Endothelial cell of umbilical vein (primary cell): ENCODE data around the gene KIRREL1. TPM values are rescaled to one million over a fixed set of nuclear protein-coding genes. Genes with fewer than 3 reads are reported as not detected.

Experiments
- BruUV-seq: library from RNA; stranded (reverse); fragments of 400-500 nt; replicated peaks from 2 replicates; lab custom pipeline; 2021; lab: Mats Ljungman, UMichigan
- CTCF ChIA-PET: fragments of 300-600, 350-600 bp; sonication (Branson Sonifier 250); formaldehyde crosslinking; loops from one replicate; lab custom pipeline; 2021; ENCODE audit warnings: antibody characterized with exemption, inconsistent platforms; lab: Charles Lee
- POLR2A ChIA-PET: fragments of 300-600, 350-600 bp; sonication (Branson Sonifier 250); formaldehyde crosslinking; loops from one replicate; lab custom pipeline; 2021; ENCODE audit warnings: antibody characterized with exemption, inconsistent platforms; lab: Charles Lee
- DNase-seq: peaks from one replicate; pipeline ENCODE4 v3.0.0-alpha.2; 2011; ENCODE audit warnings: low read depth, low spot score
- FAIRE-seq: peaks from 2 replicates; lab custom pipeline; 2011; peaks lifted over from hg19 to GRCh38; lab: Jason Lieb, UNC
- H2AFZ ChIP-seq: 2 replicates; pipeline ENCODE4 v1.6.0; 2012; ENCODE audit warnings: low read depth, low read length, control low read depth, inconsistent platforms
- H3K27ac ChIP-seq: 2 replicates; pipeline ENCODE4 v1.5.1; 2011; ENCODE audit warnings: low read depth, mild to moderate bottlenecking, control low read depth, low read length, moderate library complexity; ENCODE audit not compliant: insufficient read depth
- H3K27me3 ChIP-seq, 2 experiments: 2 replicates each; pipeline versions ENCODE4 v1.6.0 to v1.6.1; 2011; ENCODE audit warnings: low read length in 2 of 2, mixed read lengths in 1 of 2; ENCODE audit not compliant: control insufficient read depth in 2 of 2, insufficient read depth in 2 of 2
- H3K36me3 ChIP-seq, 2 experiments: 2 replicates in 1 of 2; 3 replicates in 1 of 2; pipeline ENCODE4 v1.5.1; 2011; ENCODE audit warnings: low read length in 2 of 2, mild to moderate bottlenecking in 1 of 2, moderate library complexity in 1 of 2; ENCODE audit not compliant: control insufficient read depth in 2 of 2, insufficient read depth in 2 of 2; ENCODE audit errors: extremely low read depth in 1 of 2
- H3K4me1 ChIP-seq: 3 replicates; pipeline ENCODE4 v1.5.1; 2011; ENCODE audit warnings: mild to moderate bottlenecking, low read length; ENCODE audit not compliant: control insufficient read depth, insufficient read depth; ENCODE audit errors: extremely low read depth
- H3K4me2 ChIP-seq: 2 replicates; pipeline ENCODE4 v1.6.1; 2011; ENCODE audit warnings: low read length, control low read depth, mixed read lengths; ENCODE audit not compliant: insufficient read depth
- H3K4me3 ChIP-seq, 3 experiments: fragments of 200-600 bp in 1 of 3; sonication (generic), shearing (Covaris generic) in 1 of 3; replicated peaks in 1 of 3; 2 replicates each; pipeline ENCODE4 v1.5.1; 2011 to 2016; ENCODE audit warnings: control low read depth in 3 of 3, low read length in 3 of 3, mild to moderate bottlenecking in 2 of 3, inconsistent platforms in 1 of 3, low read depth in 1 of 3, moderate library complexity in 1 of 3; ENCODE audit not compliant: insufficient read depth in 1 of 3
- H3K79me2 ChIP-seq: 2 replicates; pipeline ENCODE4 v1.6.0; 2012; ENCODE audit warnings: low read length, inconsistent platforms; ENCODE audit not compliant: control insufficient read depth, insufficient read depth
- H3K9ac ChIP-seq: replicated peaks from 2 replicates; pipeline ENCODE3; 2011; ENCODE audit warnings: low read length, control low read depth; ENCODE audit not compliant: insufficient read depth; ENCODE audit errors: extremely low read depth
- H3K9me1 ChIP-seq: replicated peaks from 3 replicates; pipeline ENCODE4 v1.6.0; 2011; ENCODE audit warnings: mild to moderate bottlenecking, low read length; ENCODE audit not compliant: control insufficient read depth, insufficient read depth; ENCODE audit errors: extremely low read depth
- H3K9me3 ChIP-seq: replicated peaks from 2 replicates; pipeline ENCODE4 v1.5.1; 2012; ENCODE audit warnings: low read length, inconsistent platforms; ENCODE audit not compliant: control insufficient read depth, insufficient read depth
- H4K20me1 ChIP-seq: replicated peaks from 2 replicates; pipeline ENCODE3; 2011; ENCODE audit warnings: mild to moderate bottlenecking, low read length; ENCODE audit not compliant: control insufficient read depth, insufficient read depth; ENCODE audit errors: extremely low read depth
- EZH2 ChIP-seq: IDR thresholded peaks from 2 replicates; pipeline ENCODE4 v1.6.1; 2012; ENCODE audit warnings: borderline replicate concordance, low read depth, mild to moderate bottlenecking, moderate library complexity, low read length, inconsistent platforms; ENCODE audit not compliant: severe bottlenecking
- FOS ChIP-seq: IDR thresholded peaks from 2 replicates; pipeline ENCODE4 v1.6.1; 2011; ENCODE audit warnings: mild to moderate bottlenecking, low read length, moderate library complexity, borderline replicate concordance; ENCODE audit not compliant: insufficient read depth
- GATA2 ChIP-seq: IDR thresholded peaks from 2 replicates; pipeline ENCODE4 v1.7.0; 2011; ENCODE audit warnings: low read depth, mild to moderate bottlenecking, moderate library complexity, mixed read lengths, low read length; ENCODE audit not compliant: insufficient read length, insufficient read depth
- JUN ChIP-seq: IDR thresholded peaks from 2 replicates; pipeline ENCODE4 v1.6.1; 2011; ENCODE audit warnings: borderline replicate concordance, low read depth; ENCODE audit not compliant: insufficient read length, insufficient read depth
- MYC ChIP-seq: IDR thresholded peaks from one replicate; pipeline ENCODE4 v1.6.1; 2011; ENCODE audit warnings: mild to moderate bottlenecking, low read depth, low read length
- POLR2A ChIP-seq: IDR thresholded peaks from 2 replicates; pipeline ENCODE4 v1.6.1; 2012; ENCODE audit warnings: low read depth, mild to moderate bottlenecking, control low read depth, low read length
- POLR2AphosphoS5 ChIP-seq: IDR thresholded peaks from 2 replicates; pipeline ENCODE4 v1.6.1; 2012; ENCODE audit warnings: low read depth, mild to moderate bottlenecking, control low read depth, low read length, moderate library complexity; ENCODE audit not compliant: insufficient read depth
- dilution Hi-C: fragments of 300-500 bp; cut with MboI; formaldehyde crosslinking; loops from one replicate; pipeline ENCODE4 v1.15.0; 2019; ENCODE audit warnings: low sequenced_read_pairs; ENCODE audit not compliant: extremely low pct_ligation_motif_present
- intact Hi-C: fragments of 100-400 bp; cut with micrococcal nuclease; formaldehyde crosslinking; loops from one replicate; pipeline ENCODE4 v1.10.0; 2022
- polyA plus RNA-seq, 4 experiments: library from polyadenylated mRNA; depleted of rRNA in 3 of 4; stranded (reverse) in 3 of 4; unstranded in 1 of 4; fragments of >200 nt; gene quantifications; 2 replicates each; pipeline versions ENCODE4 v1.2.1 to v1.2.3, GENCODE V29; 2011 to 2012; ENCODE audit warnings: missing spikeins in 1 of 4
- total RNA-seq: library from RNA; stranded (reverse); gene quantifications from 2 replicates; pipeline ENCODE4 v1.2.3, GENCODE V29; 2021
- TF ChIP-seq, protein P1 (sequence below), 2 donors: IDR thresholded peaks; 1 replicate in 1 of 2; 2 replicates in 1 of 2; pipeline ENCODE4 v1.5.1; 2011; ENCODE audit warnings: low read length in 2 of 2, mild to moderate bottlenecking in 2 of 2, moderate library complexity in 2 of 2, control low read depth in 1 of 2, inconsistent platforms in 1 of 2, low read depth in 1 of 2; ENCODE audit not compliant: insufficient read depth in 1 of 2; ENCODE audit errors: extremely low read depth in 1 of 2
- TF ChIP-seq, protein P2 (sequence below): IDR thresholded peaks from 2 replicates; pipeline ENCODE4 v1.6.1; 2011; ENCODE audit not compliant: insufficient read depth, insufficient read length

KIRREL1 gene
- total and polyA plus RNA-seq, 2 donors (not counting 3 experiments of a cell fraction or from before 2014, with no cell fraction given) = 35.6 to 57.6 TPM

DNA sequence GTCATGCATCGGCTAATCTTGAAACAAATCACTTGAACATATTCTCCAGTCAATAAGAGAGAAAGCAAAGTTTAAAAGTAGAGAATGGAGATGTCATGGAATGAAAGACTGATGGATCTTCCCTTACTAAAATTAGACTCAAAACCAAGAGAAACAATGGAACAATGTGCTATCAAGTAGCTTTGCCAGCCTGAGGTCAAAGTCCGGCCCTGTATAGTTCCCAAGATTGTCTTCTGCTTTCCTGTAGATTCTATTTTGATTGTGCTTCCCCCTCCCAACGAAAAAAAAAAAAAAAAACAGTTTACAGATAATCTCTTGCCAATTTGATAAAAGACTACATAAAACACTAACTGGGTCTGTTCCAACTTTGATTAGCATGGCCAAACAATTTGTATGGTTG lies 40.8 kb upstream of the KIRREL1 start:
- no peaks in the 10 kb centered on the region for H4K20me1 ChIP-seq
- no peaks in the 10 kb centered on the region for H3K9me1 ChIP-seq
- H3K4me2 ChIP-seq = no peak overlapping the region
- dilution Hi-C loops (no loop called here), intact Hi-C loops (no loop called here)
- H3K9ac ChIP-seq = no peak overlapping the region
- ChIA-PET POLR2A (no interaction called here), CTCF (interaction anchor here (2.4 kb wide), 1 partner anchor 169 kb away, joined by 7 read pairs; no protein-coding TSS in a partner anchor)
- no peaks in the 10 kb centered on the region for H3K9me3 ChIP-seq
- H3K27me3 ChIP-seq = peaks cover 19 to 22% of the 10 kb centered on the region in 2 experiments
- no peak overlapping the region for H3K4me3 ChIP-seq
- TF ChIP-seq MYC = no peak
- no peak for TF ChIP-seq POLR2A
- TF ChIP-seq, protein P1, sequence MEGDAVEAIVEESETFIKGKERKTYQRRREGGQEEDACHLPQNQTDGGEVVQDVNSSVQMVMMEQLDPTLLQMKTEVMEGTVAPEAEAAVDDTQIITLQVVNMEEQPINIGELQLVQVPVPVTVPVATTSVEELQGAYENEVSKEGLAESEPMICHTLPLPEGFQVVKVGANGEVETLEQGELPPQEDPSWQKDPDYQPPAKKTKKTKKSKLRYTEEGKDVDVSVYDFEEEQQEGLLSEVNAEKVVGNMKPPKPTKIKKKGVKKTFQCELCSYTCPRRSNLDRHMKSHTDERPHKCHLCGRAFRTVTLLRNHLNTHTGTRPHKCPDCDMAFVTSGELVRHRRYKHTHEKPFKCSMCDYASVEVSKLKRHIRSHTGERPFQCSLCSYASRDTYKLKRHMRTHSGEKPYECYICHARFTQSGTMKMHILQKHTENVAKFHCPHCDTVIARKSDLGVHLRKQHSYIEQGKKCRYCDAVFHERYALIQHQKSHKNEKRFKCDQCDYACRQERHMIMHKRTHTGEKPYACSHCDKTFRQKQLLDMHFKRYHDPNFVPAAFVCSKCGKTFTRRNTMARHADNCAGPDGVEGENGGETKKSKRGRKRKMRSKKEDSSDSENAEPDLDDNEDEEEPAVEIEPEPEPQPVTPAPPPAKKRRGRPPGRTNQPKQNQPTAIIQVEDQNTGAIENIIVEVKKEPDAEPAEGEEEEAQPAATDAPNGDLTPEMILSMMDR (IDR thresholded peaks at IDR 0.05; ENCODE audit: extremely low read depth in 1 of 2, insufficient read depth in 1 of 2, low read depth in 1 of 2, low read length in 2 of 2) = no peak
- TF ChIP-seq, protein P2, sequence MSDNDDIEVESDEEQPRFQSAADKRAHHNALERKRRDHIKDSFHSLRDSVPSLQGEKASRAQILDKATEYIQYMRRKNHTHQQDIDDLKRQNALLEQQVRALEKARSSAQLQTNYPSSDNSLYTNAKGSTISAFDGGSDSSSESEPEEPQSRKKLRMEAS = no peak
- no peak for TF ChIP-seq JUN
- BruUV-seq = no TSS peak
- H3K27ac ChIP-seq = no peak overlapping the region
- no peaks in the 10 kb centered on the region for H3K79me2 ChIP-seq
- no peak overlapping the region for H2AFZ ChIP-seq
- H3K36me3 ChIP-seq = no peaks in the 10 kb centered on the region
- DNase-seq = no peak
- FAIRE-seq = no peak
- H3K4me1 ChIP-seq = no peaks in the 10 kb centered on the region

DNA sequence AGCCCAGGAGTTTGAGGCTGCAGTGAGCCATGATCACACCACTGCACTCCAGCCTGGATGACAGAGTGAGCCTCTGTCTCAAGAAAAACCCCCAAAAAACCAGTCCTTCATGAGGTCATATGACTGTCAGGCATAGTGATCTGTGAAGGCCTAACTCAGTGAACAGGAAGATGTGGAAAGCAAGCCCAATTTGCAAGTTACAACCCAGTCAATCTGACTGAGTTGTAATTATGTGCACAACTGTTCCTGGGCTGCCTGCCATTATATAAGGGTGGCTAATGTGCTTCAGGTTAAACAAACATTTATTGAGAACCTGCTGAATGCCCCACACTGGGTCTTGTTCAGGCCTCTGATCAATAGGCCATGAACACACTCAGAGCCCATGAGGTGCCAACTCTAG lies 38.2 kb upstream of the KIRREL1 start:
- no peak overlapping the region for H3K4me2 ChIP-seq
- H2AFZ ChIP-seq = no peak overlapping the region
- no peaks in the 10 kb centered on the region for H3K79me2 ChIP-seq
- no peaks in the 10 kb centered on the region for H3K4me1 ChIP-seq
- no peak for FAIRE-seq
- no peak overlapping the region for H3K9ac ChIP-seq
- no peak for TF ChIP-seq POLR2AphosphoS5
- TF ChIP-seq FOS = no peak
- TF ChIP-seq MYC = no peak
- TF ChIP-seq GATA2 = no peak
- no peak for TF ChIP-seq POLR2A
- no peak for TF ChIP-seq EZH2
- TF ChIP-seq, protein P1 (IDR thresholded peaks at IDR 0.05; ENCODE audit: extremely low read depth in 1 of 2, insufficient read depth in 1 of 2, low read depth in 1 of 2, low read length in 2 of 2) = no peak
- no peak for TF ChIP-seq JUN
- TF ChIP-seq, protein P2 = no peak
- H4K20me1 ChIP-seq = no peaks in the 10 kb centered on the region
- intact Hi-C loops (no loop called here), dilution Hi-C loops (no loop called here)
- ChIA-PET CTCF (no interaction called here), POLR2A (no interaction called here)
- H3K4me3 ChIP-seq = no peak overlapping the region
- no peak for DNase-seq
- no peaks in the 10 kb centered on the region for H3K36me3 ChIP-seq
- no peaks in the 10 kb centered on the region for H3K9me3 ChIP-seq
- H3K27me3 ChIP-seq = peaks cover 26 to 35% of the 10 kb centered on the region in 2 experiments
- no peak overlapping the region for H3K27ac ChIP-seq
- no peaks in the 10 kb centered on the region for H3K9me1 ChIP-seq
- BruUV-seq = no TSS peak
